GM12891 (cell line): ENCODE results near the gene ZMIZ1.
A peak's percentile ranks its signal among the peaks of the same experiment; 100 is the strongest.

Experiments
- DNase-seq: peaks from one replicate; pipeline ENCODE4 v3.0.0; 2011; ENCODE audit warnings: low spot score; ENCODE audit not compliant: insufficient read length
- FAIRE-seq: peaks from 2 replicates; lab custom pipeline; 2011; peaks lifted over from hg19 to GRCh38; lab: Jason Lieb, UNC
- PAX5 ChIP-seq: IDR thresholded peaks from 2 replicates; pipeline ENCODE4 v1.6.1; 2011; ENCODE audit warnings: low read length, moderate library complexity, mild to moderate bottlenecking; ENCODE audit not compliant: insufficient read depth, severe bottlenecking
- POLR2A ChIP-seq: IDR thresholded peaks from 2 replicates; pipeline ENCODE4 v1.6.1; 2011; ENCODE audit warnings: low read depth, low read length, control low read depth
- POLR2AphosphoS5 ChIP-seq: IDR thresholded peaks from 2 replicates; pipeline ENCODE4 v1.6.1; 2011; ENCODE audit warnings: low read depth, low read length, control low read depth
- POU2F2 ChIP-seq: IDR thresholded peaks from 2 replicates; pipeline ENCODE4 v1.6.1; 2011; ENCODE audit warnings: low read depth, mild to moderate bottlenecking, control low read depth, low read length, moderate library complexity
- SPI1 ChIP-seq: IDR thresholded peaks from 2 replicates; pipeline ENCODE4 v1.6.1; 2011; ENCODE audit warnings: low read depth, low read length, control low read depth
- TAF1 ChIP-seq: IDR thresholded peaks from 2 replicates; pipeline ENCODE4 v1.6.1; 2011; ENCODE audit warnings: low read depth, low read length, control low read depth

The ZMIZ1 gene

DNA sequence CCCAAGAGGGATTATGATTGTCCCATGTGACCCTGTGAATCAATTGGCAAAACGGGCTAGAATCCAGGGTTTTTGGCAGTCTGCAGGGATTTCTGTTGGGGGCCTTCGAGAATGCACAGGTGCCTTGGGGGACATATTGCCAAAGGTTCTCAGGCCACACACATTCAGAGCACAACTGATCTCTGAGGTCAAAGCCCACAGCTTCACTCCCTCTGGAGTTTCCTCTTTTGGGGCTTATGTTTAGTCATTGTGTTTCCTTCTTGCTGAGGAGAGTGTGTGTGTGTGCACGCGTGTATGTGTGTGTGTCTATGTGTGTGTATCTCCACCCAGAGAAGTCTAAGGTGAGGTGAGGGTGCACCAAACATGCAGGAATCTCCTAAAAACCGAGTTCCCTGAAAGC, 287.3 kb downstream of the ZMIZ1 start:
- no peak for FAIRE-seq
- peak; percentile 62; the same call in 1 of the 2 replicates for TF ChIP-seq POLR2AphosphoS5
- no peak for TF ChIP-seq SPI1

DNA sequence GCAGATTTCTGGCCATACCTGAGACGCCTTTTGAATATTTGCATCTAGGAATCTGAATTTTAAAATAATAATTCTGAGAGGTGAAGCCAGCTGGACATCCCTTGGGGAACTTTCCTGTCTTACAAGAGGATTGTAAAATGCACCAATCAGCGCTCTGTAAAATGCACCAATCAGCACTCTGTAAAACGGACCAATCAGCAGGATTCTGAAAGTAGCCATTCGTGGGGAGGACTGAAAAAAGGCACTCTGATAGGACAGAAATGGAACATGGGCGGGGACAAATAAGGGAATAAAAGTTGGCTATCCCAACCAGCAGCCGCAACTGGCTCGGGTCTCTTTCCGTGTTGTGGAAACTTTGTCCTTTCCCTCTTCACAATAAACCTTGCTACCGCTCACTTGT, 288.4 kb downstream of the ZMIZ1 start:
- DNase-seq (no peak), FAIRE-seq (no peak)
- no peak for TF ChIP-seq POLR2AphosphoS5
- no peak for TF ChIP-seq POU2F2
- TF ChIP-seq PAX5, result no peak
- no peak for TF ChIP-seq SPI1
- TF ChIP-seq TAF1, result no peak
- no peak for TF ChIP-seq POLR2A

More for the DNA sequence above, 287.3 kb downstream of the ZMIZ1 start:
- DNase-seq, result no peak

DNA sequence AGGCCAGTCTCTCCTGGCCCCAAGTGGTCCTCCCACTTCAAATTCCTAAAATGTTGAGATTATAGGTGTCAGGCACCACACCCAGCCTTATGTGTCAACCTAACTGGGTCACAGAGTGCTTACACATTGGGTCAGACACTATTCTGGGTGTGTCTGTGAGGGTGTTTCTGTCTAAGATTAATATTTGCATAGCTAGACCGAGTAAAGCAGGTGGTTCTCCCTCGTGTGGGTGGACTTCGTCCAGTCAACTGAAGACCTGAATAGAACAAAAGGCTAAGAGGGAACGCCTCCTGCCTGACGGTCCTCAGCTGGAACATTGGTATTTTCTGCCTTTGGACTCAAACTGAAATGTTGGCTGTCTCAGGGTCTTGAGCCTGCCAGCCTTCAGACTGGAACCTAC, 290.0 kb downstream of the ZMIZ1 start:
- FAIRE-seq (peak; percentile 40), DNase-seq (no peak)
- no peak for TF ChIP-seq POU2F2
- TF ChIP-seq PAX5, result no peak
- no peak for TF ChIP-seq POLR2A
- no peak for TF ChIP-seq POLR2AphosphoS5
- TF ChIP-seq SPI1, result no peak
- TF ChIP-seq TAF1, result no peak

DNA sequence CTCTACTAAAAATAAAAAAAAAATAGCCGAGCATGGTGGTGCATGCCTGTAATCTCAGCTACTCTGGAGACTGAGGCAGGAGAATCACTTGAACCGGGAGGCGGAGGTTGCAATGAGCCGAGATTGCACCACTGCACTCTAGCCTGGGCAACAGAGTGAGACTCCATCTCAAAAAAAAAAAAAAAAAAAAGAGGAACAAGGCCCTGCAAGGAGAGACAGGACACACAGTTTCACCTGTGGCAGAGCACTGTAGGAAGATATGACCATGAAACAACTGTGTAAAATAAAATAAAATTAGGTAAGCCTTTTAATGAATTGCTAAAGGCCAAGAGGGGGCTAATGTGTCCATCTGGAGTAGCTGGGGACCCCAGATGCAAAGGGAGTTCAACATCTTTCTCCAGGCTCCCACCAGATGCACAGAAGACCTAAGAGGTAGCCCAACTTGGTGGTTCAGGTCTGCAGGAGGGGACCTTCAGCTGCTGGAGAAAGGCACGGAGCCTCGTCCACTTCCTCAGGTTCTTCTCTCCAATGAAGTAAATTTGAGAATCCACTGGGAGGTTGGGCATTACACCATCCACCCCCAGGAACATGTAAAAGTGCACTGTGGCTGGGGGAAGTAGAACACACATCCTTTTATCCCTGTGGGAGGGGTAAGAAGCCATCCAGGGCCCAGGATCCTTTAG, 291.2 kb downstream of the ZMIZ1 start:
- FAIRE-seq (no peak), DNase-seq (no peak)

DNA sequence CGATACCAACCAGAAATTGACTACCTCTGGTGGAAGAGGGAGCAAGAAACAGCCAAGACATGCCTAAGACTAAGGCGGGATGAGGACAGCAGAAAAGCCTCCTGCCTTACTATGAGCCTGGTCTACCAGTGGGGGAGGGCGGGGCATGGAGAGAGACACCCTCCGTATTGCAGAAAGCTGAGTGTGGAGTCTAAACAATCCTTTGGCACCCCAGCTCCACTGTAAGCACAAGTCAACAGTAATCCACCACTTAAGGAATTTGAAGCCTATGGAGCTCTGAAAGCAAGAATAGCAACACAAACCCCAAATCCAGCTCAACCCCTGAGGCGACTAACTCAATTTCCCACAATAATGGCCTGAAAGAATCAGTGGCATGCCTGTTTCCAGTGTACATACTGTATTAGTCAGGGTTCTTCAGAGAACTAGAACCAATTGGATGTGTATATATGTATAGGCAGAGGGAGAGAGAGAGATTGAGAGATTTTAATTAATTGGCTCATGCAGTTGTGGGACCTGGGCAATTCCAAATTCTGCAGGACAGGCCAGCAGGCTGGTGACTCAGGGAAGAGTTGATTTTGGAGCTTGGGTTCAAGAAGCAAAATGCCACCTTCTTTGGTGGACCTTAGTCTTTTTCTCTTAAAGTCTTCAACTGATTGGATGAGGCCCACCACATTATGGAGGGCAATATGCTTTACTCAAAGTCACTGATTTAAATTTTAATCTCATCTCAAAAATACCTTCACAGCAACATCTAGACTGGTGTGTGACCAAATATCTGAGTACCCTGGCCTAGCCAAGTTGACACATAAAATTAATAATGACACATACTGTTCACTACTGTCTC, 292.0 kb downstream of the ZMIZ1 start:
- DNase-seq, result no peak
- TF ChIP-seq POLR2A, result no peak
- TF ChIP-seq POLR2AphosphoS5, result no peak
- TF ChIP-seq PAX5, result no peak
- no peak for TF ChIP-seq POU2F2
- TF ChIP-seq SPI1, result no peak
- TF ChIP-seq TAF1, result no peak
- FAIRE-seq, result no peak

More for the DNA sequence above, 291.2 kb downstream of the ZMIZ1 start:
- TF ChIP-seq POU2F2 (no peak), POLR2AphosphoS5 (no peak), TAF1 (no peak), POLR2A (no peak), PAX5 (no peak), SPI1 (no peak)

GRCh38 chr10:79361726-79362397, 293.1 kb downstream of the ZMIZ1 start:
- TF ChIP-seq POU2F2, result no peak
- FAIRE-seq, result no peak
- no peak for DNase-seq
